ENCODE measurements around the gene ATP10A. TPM values are rescaled to one million over a fixed set of nuclear protein-coding genes. Genes with fewer than 3 reads are reported as not detected.

The ATP10A gene
- total RNA-seq, 1 donor from 2014 or later, result not detected

- Mint-ChIP-seq H3K4me1 (ENCODE audit: low read depth, unreplicated experiment) (no peaks in the 10 kb centered on the region), H3K4me3 (ENCODE audit: unreplicated experiment) (no peak overlapping the region), H3K27me3 (ENCODE audit: unreplicated experiment) (peaks cover 22% of the 10 kb centered on the region), H3K27ac (ENCODE audit: unreplicated experiment) (no peak overlapping the region), H3K9me3 (ENCODE audit: unreplicated experiment) (peaks cover 16% of the 10 kb centered on the region), H3K36me3 (ENCODE audit: unreplicated experiment) (no peaks in the 10 kb centered on the region)
- no peak for TF ChIP-seq CTCF (IDR thresholded peaks at IDR 0.05; ENCODE audit: partially characterized antibody, unreplicated experiment)
- no peak for DNase-seq
Measured at GRCh38 chr15:25864966-25865365, 1.8 kb upstream of the ATP10A start.

GRCh38 chr15:25863968-25864580, 947 bp upstream of the ATP10A start:
- H3K4me3 Mint-ChIP-seq (ENCODE audit: unreplicated experiment), result peak overlapping the region; percentile 85
- no peaks in the 10 kb centered on the region for H3K4me1 Mint-ChIP-seq (ENCODE audit: low read depth, unreplicated experiment)

GRCh38 chr15:25862472-25863110, 536 bp downstream of the ATP10A start:
- Mint-ChIP-seq H3K27me3 (ENCODE audit: unreplicated experiment) (peaks cover 27% of the 10 kb centered on the region), H3K36me3 (ENCODE audit: unreplicated experiment) (no peaks in the 10 kb centered on the region), H3K4me1 (ENCODE audit: low read depth, unreplicated experiment) (no peaks in the 10 kb centered on the region), H3K27ac (ENCODE audit: unreplicated experiment) (no peak overlapping the region), H3K4me3 (ENCODE audit: unreplicated experiment) (peak overlapping the region; percentile 75), H3K9me3 (ENCODE audit: unreplicated experiment) (peaks cover 16% of the 10 kb centered on the region)
- DNase-seq, result no peak
- no peak for TF ChIP-seq CTCF (IDR thresholded peaks at IDR 0.05; ENCODE audit: partially characterized antibody, unreplicated experiment)

More at GRCh38 chr15:25863968-25864580, 947 bp upstream of the ATP10A start:
- Mint-ChIP-seq H3K36me3 (ENCODE audit: unreplicated experiment) (no peaks in the 10 kb centered on the region), H3K9me3 (ENCODE audit: unreplicated experiment) (peaks cover 16% of the 10 kb centered on the region), H3K27me3 (ENCODE audit: unreplicated experiment) (peaks cover 24% of the 10 kb centered on the region), H3K27ac (ENCODE audit: unreplicated experiment) (no peak overlapping the region)
- no peak for DNase-seq
- no peak for TF ChIP-seq CTCF (IDR thresholded peaks at IDR 0.05; ENCODE audit: partially characterized antibody, unreplicated experiment)

GRCh38 chr15:25862071-25862471, 1.1 kb downstream of the ATP10A start:
- no peaks in the 10 kb centered on the region for H3K36me3 Mint-ChIP-seq (ENCODE audit: unreplicated experiment)
- TF ChIP-seq CTCF (IDR thresholded peaks at IDR 0.05; ENCODE audit: partially characterized antibody, unreplicated experiment), result no peak
- peaks cover 27% of the 10 kb centered on the region for H3K27me3 Mint-ChIP-seq (ENCODE audit: unreplicated experiment)
- H3K9me3 Mint-ChIP-seq (ENCODE audit: unreplicated experiment), result peaks cover 16% of the 10 kb centered on the region
- H3K4me3 Mint-ChIP-seq (ENCODE audit: unreplicated experiment), result peak overlapping the region; percentile 75
- DNase-seq, result no peak
- H3K4me1 Mint-ChIP-seq (ENCODE audit: low read depth, unreplicated experiment), result no peaks in the 10 kb centered on the region
- no peak overlapping the region for H3K27ac Mint-ChIP-seq (ENCODE audit: unreplicated experiment)

Data from glutamatergic neuron (in vitro differentiated cells).